H9 (cell line): ENCODE results near the gene H6PD. TPM values are rescaled to one million over a fixed set of nuclear protein-coding genes. Genes with fewer than 3 reads are reported as not detected.

ENCODE experiments used
- DNase-seq: peaks from one replicate; pipeline ENCODE4 v3.0.0-alpha.2; 2017
- H2AFZ ChIP-seq: one replicate; pipeline ENCODE4 v1.6.1; 2013; ENCODE audit warnings: mild to moderate bottlenecking, low read length, control low read depth, moderate library complexity
- H2AK5ac ChIP-seq: 2 replicates; pipeline ENCODE4 v1.6.1; 2013; ENCODE audit warnings: low read length, control low read depth, mixed read lengths; ENCODE audit not compliant: insufficient read length
- H2BK120ac ChIP-seq: one replicate; pipeline ENCODE4 v1.6.1; 2013; ENCODE audit warnings: low read depth, mild to moderate bottlenecking, low read length, control low read depth, inconsistent platforms; ENCODE audit not compliant: poor library complexity, severe bottlenecking
- H2BK12ac ChIP-seq: 2 replicates; pipeline ENCODE4 v1.6.1; 2013; ENCODE audit warnings: low read length, control low read depth, mixed read lengths, low read depth; ENCODE audit not compliant: insufficient read length
- H2BK15ac ChIP-seq: 2 replicates; pipeline ENCODE4 v1.6.1; 2013; ENCODE audit warnings: low read depth, low read length, control low read depth
- H2BK20ac ChIP-seq: one replicate; pipeline ENCODE4 v1.6.1; 2013; ENCODE audit warnings: low read depth, mild to moderate bottlenecking, low read length, control low read depth, inconsistent platforms; ENCODE audit not compliant: poor library complexity, severe bottlenecking
- H2BK5ac ChIP-seq: 2 replicates; pipeline ENCODE4 v1.6.1; 2013; ENCODE audit warnings: low read length, control low read depth, mixed read lengths; ENCODE audit not compliant: insufficient read length
- H3K14ac ChIP-seq: 2 replicates; pipeline ENCODE4 v1.6.1; 2013; ENCODE audit warnings: low read length, control low read depth; ENCODE audit not compliant: insufficient read depth
- H3K18ac ChIP-seq: 2 replicates; pipeline ENCODE4 v1.6.1; 2013; ENCODE audit warnings: low read depth, mild to moderate bottlenecking, mixed read lengths, low read length, control low read depth; ENCODE audit not compliant: insufficient read length
- H3K23ac ChIP-seq: 2 replicates; pipeline ENCODE4 v1.6.1; 2013; ENCODE audit warnings: low read length, control low read depth, mixed read lengths, low read depth; ENCODE audit not compliant: insufficient read length
- H3K23me2 ChIP-seq: 2 replicates; pipeline ENCODE4 v1.6.1; 2013; ENCODE audit warnings: low read depth, mild to moderate bottlenecking, mixed read lengths, low read length, control low read depth; ENCODE audit not compliant: insufficient read length, poor library complexity, severe bottlenecking
- H3K27ac ChIP-seq: 2 replicates; pipeline ENCODE4 v1.5.1; 2013; ENCODE audit warnings: low read length, control low read depth, mixed read lengths, low read depth; ENCODE audit not compliant: insufficient read length
- H3K27me3 ChIP-seq: 2 replicates; pipeline ENCODE4 v1.6.1; 2013; ENCODE audit warnings: low read length, control low read depth, inconsistent platforms; ENCODE audit not compliant: insufficient read depth
- H3K4ac ChIP-seq: 2 replicates; pipeline ENCODE4 v1.6.1; 2013; ENCODE audit warnings: low read depth, mild to moderate bottlenecking, control low read depth, inconsistent platforms, low read length, moderate library complexity
- H3K4me1 ChIP-seq: 2 replicates; pipeline ENCODE4 v1.6.1; 2013; ENCODE audit warnings: low read length, control low read depth, inconsistent platforms; ENCODE audit not compliant: insufficient read depth
- H3K4me2 ChIP-seq: 2 replicates; pipeline ENCODE4 v1.6.1; 2013; ENCODE audit warnings: low read length, control low read depth, mixed read lengths; ENCODE audit not compliant: insufficient read length, insufficient read depth
- H3K56ac ChIP-seq: 2 replicates; pipeline ENCODE4 v1.6.1; 2013; ENCODE audit warnings: low read depth, mild to moderate bottlenecking, mixed read lengths, low read length, control low read depth; ENCODE audit not compliant: insufficient read length
- H3K79me1 ChIP-seq: 2 replicates; pipeline ENCODE4 v1.6.1; 2013; ENCODE audit warnings: low read depth, mild to moderate bottlenecking, moderate library complexity, low read length, control low read depth, inconsistent platforms; ENCODE audit not compliant: insufficient read depth, poor library complexity, severe bottlenecking
- H3K79me2 ChIP-seq: 2 replicates; pipeline ENCODE4 v1.6.1; 2013; ENCODE audit warnings: low read length, control low read depth, inconsistent platforms; ENCODE audit not compliant: insufficient read depth
- H3K9ac ChIP-seq: 2 replicates; pipeline ENCODE4 v1.6.1; 2013; ENCODE audit warnings: low read length, control low read depth, mixed read lengths; ENCODE audit not compliant: insufficient read length; ENCODE audit errors: extremely low read depth
- H3K9me3 ChIP-seq: one replicate; pipeline ENCODE4 v1.6.1; 2013; ENCODE audit warnings: low read depth, low read length, inconsistent platforms; ENCODE audit not compliant: control insufficient read depth
- H3T11ph ChIP-seq: one replicate; pipeline ENCODE4 v1.6.1; 2013; ENCODE audit warnings: mild to moderate bottlenecking, low read length, control low read depth, inconsistent platforms
- H4K20me1 ChIP-seq: one replicate; pipeline ENCODE4 v1.6.1; 2013; ENCODE audit not compliant: control insufficient read depth, insufficient read length, insufficient read depth
- H4K5ac ChIP-seq: 2 replicates; pipeline ENCODE4 v1.6.1; 2013; ENCODE audit warnings: low read depth, mild to moderate bottlenecking, mixed read lengths, low read length, control low read depth; ENCODE audit not compliant: insufficient read length
- H4K8ac ChIP-seq: replicated peaks from 2 replicates; pipeline ENCODE4 v1.6.1; 2013; ENCODE audit warnings: low read length, control low read depth, mixed read lengths, low read depth; ENCODE audit not compliant: insufficient read length
- H4K91ac ChIP-seq: 2 replicates; pipeline ENCODE4 v1.6.1; 2013; ENCODE audit warnings: low read depth, mild to moderate bottlenecking, moderate library complexity, mixed read lengths, low read length, control low read depth; ENCODE audit not compliant: insufficient read length
- H3K27ac Mint-ChIP-seq, 3 experiments: 2 replicates in 2 of 3; 3 replicates in 1 of 3; pipeline ENCODE4 v1.8.0; 2020 to 2021; ENCODE audit warnings: mixed read lengths in 3 of 3, mild to moderate bottlenecking in 1 of 3, moderate library complexity in 1 of 3
- H3K27me3 Mint-ChIP-seq: 2 replicates; pipeline ENCODE4 v1.8.0; 2021; ENCODE audit warnings: low read depth, mild to moderate bottlenecking, moderate library complexity, mixed read lengths
- H3K36me3 Mint-ChIP-seq, 3 experiments: 2 replicates in 2 of 3; 3 replicates in 1 of 3; pipeline ENCODE4 v1.8.0; 2020 to 2021; ENCODE audit warnings: low read depth in 3 of 3, mixed read lengths in 3 of 3; ENCODE audit not compliant: insufficient read depth in 1 of 3
- H3K4me1 Mint-ChIP-seq, 2 experiments: 2 replicates each; pipeline ENCODE4 v1.8.0; 2020; ENCODE audit warnings: mixed read lengths in 2 of 2
- H3K4me3 Mint-ChIP-seq, 2 experiments: 2 replicates in 1 of 2; 3 replicates in 1 of 2; pipeline ENCODE4 v1.8.0; 2020 to 2021; ENCODE audit warnings: mild to moderate bottlenecking in 2 of 2, mixed read lengths in 2 of 2, moderate library complexity in 1 of 2
- H3K9me3 Mint-ChIP-seq, 2 experiments: 2 replicates in 1 of 2; 3 replicates in 1 of 2; pipeline ENCODE4 v1.8.0; 2020; ENCODE audit warnings: mild to moderate bottlenecking in 2 of 2, mixed read lengths in 2 of 2, moderate library complexity in 1 of 2
- CTCF ChIP-seq: fragments of 200-600 bp; sonication (generic); conservative IDR thresholded peaks from 3 replicates; pipeline ENCODE4 v1.8.0; 2021; ENCODE audit warnings: antibody characterized with exemption, mild to moderate bottlenecking
- whole genome bisulfite sequencing: extraction: QIAGEN DNeasy Blood & Tissue Kit; methylation state at CpG from one replicate; pipeline ENCODE4 v1.1.7; 2013; ENCODE audit warnings: missing lambda C conversion rate, low lambda C conversion rate, mixed read lengths; ENCODE audit not compliant: insufficient read length; ENCODE audit errors: extremely low coverage; 5-methylcytosine and 5-hydroxymethylcytosine counted together
- total RNA-seq: library from RNA; stranded (reverse); gene quantifications from 2 replicates; pipeline ENCODE4 v1.2.1, GENCODE V29; 2021

Gene H6PD
- total RNA-seq, 1 experiment from 2014 or later: 7.9 TPM

GRCh38 chr1:9267352-9267686 is 32.7 kb downstream of the H6PD start:
- Histone ChIP-seq H2BK12ac (no peak overlapping the region), H3K4ac (no peak overlapping the region), H2BK120ac (no peak overlapping the region), H2BK20ac (no peak overlapping the region), H3K23ac (no peak overlapping the region), H2AK5ac (no peak overlapping the region), H4K20me1 (no peaks in the 10 kb centered on the region), H2AFZ (no peak overlapping the region), H3K79me2 (no peaks in the 10 kb centered on the region), H4K5ac (no peak overlapping the region), H3K27me3 (no peaks in the 10 kb centered on the region), H2BK15ac (no peak overlapping the region), H4K8ac (no peak overlapping the region), H3K9me3 (no peaks in the 10 kb centered on the region), H3K79me1 (no peaks in the 10 kb centered on the region), H3K4me1 (no peaks in the 10 kb centered on the region), H3K4me2 (no peak overlapping the region), H3K9ac (no peak overlapping the region), H3T11ph (no peak overlapping the region), H4K91ac (no peak overlapping the region), H3K27ac (no peak overlapping the region), H3K18ac (no peak overlapping the region), H3K14ac (no peak overlapping the region), H3K23me2 (no peaks in the 10 kb centered on the region), H3K56ac (no peak overlapping the region), H2BK5ac (no peak overlapping the region)
- peaks cover 0 to 8% (median 0%) of the 10 kb centered on the region in 3 experiments; a peak in 1 of 7 replicates for H3K36me3 Mint-ChIP-seq
- peaks cover 16 to 34% of the 10 kb centered on the region in 2 experiments for H3K4me1 Mint-ChIP-seq
- H3K27me3 Mint-ChIP-seq: peaks cover 3% of the 10 kb centered on the region
- no peak overlapping the region for H3K4me3 Mint-ChIP-seq
- no peak for TF ChIP-seq CTCF
- no peak overlapping the region for H3K27ac Mint-ChIP-seq
- no CpG with 5 or more reads among the region's 7 CpGs for WGBS
- DNase-seq: no peak
- no peaks in the 10 kb centered on the region for H3K9me3 Mint-ChIP-seq
